HG02973 (cell line): Measurements from ENCODE around the gene CDK19.

ENCODE experiments used
- ATAC-seq: cut with Tn5 transposase; IDR thresholded peaks from one replicate; pipeline ENCODE4 v1.9.1; 2021; ENCODE audit warnings: moderate library complexity; ENCODE audit not compliant: unreplicated experiment

CDK19 gene

DNA sequence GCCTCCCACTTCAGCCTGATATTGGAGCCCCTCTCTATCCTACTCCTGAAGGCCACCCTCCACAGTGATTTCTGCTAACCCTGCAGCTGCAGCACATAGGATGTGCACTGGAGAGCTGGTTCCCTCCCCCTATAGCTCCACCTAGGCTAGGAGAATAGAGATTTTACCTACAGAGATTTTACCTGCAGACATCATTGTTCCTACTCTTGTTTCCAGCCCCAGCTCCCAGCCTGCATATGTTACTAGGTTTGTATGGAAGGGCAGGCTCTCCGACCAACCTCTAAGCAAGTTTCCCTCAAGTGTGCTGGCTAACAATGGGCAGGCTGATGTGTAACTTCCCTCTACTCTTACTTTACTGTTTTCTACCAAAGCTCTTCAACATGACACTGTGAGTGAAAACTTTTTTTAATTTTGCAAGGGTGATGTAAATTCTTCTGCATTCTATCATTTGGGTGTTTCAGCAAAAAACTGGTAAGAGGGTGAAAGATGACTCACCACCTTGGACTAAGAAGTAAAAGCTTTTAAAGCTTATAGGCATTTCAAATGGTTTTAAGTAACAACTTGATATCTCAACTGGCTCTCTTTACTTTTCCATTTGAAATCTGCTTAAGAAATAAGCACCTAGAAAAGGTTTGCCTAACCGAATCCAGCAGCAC is 106.8 kb downstream of the CDK19 start:
- no peak for ATAC-seq

DNA sequence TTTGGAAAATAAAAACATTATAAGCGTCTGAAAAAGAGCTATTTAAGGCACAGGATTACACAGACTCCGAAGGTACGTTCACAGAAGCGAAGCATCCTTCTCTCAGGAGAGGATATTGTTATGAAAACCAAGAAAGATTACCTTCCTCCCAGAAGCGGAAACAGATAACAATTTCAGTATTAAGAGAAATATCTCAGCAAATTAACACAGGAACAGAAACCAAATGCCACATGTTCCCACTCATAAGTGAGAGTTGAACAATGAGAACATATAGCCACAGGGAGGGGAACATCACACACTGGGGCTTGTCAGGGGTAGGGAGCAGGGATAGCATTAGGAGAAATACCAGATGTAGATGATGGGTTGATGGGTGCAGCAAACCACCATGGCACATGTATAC is 109.7 kb downstream of the CDK19 start:
- no peak for ATAC-seq

DNA sequence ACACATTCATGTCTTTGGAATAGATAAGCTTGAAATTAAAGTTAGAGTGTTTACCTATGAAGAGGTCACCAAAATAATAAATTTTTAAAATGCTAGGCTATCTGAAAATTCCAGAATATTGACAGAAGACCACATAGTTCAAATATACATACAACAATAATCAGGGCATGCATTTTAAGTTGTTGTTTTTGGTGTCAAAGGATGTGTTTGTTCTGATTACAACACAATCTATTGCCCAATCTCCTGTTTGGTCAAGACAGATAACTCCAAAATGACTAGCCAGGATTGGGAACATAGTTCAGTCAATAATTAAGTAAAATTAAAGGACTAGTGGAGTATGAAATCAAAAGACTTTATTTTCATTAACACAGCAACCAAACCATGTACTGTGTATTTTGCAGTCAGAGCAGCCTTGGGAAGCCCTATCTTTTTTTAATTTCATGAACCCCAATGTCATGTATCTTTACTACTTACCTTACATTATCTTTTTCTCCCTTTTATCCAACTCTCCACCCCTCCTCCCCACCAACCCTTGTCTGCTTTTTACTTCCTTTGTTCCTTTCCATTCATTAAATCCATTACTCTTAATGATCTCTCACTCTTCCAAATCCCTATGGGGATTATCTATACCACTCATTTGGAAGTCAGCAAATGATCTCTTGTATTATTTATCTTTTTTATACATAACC is 111.2 kb downstream of the CDK19 start:
- ATAC-seq, result no peak

DNA sequence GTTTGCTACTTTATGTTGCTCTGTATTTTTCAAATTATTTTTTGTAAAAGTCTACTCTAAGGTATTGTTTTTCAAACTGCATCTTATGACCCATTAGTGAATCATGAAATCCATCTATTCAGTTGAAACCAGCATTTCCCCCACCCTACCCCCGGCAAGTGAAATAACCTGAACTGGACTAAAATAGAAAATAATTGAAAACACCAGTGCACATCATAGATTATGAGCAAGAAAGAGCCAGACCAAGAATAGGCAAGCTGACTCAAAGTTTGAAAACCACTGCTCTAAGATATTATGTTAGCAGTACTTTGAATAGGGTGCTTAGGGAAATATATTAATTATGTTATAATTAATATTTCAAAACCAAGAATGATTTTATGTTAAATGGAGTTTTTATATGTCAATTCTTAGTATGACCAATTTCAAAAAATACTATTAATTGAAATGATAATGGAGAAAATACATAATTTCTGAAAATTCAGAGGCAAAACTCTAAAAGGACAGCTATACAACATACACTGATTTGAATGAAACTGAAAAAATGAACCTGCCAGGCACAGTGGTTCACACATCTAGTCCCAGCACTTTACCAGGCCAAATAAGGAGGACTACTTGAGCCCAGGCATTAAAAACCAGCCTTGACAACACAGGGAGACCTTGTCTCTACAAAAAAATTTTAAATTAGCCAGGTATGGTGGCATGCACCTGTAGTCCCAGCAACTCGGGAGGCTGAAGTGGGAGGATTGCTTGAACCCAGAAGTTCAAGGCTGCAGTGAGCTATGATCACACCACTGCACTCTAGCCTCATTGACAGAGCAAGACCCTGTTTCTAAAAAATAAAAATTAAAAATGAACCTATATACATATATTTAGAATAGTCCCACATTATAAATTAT is 112.0 kb downstream of the CDK19 start:
- ATAC-seq, result no peak

DNA sequence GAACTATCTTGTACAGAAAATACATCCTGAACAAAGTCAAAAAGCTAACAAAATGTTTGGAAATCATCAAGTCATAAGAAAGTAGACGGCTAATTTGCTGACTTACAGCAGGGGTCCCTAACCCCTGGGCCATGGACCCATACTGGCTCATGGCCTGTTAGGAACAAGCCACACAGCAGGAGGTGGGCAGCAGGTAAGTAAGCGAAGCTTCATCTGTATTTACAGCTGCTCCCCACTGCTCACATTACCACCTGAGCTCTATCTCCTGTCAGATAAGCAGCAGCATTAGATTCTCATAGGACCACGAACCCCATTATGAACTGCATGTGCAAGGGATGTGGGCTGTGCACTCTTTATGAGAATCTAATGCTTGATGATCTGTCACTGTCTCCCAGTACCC is 115.5 kb downstream of the CDK19 start:
- ATAC-seq, result no peak

DNA sequence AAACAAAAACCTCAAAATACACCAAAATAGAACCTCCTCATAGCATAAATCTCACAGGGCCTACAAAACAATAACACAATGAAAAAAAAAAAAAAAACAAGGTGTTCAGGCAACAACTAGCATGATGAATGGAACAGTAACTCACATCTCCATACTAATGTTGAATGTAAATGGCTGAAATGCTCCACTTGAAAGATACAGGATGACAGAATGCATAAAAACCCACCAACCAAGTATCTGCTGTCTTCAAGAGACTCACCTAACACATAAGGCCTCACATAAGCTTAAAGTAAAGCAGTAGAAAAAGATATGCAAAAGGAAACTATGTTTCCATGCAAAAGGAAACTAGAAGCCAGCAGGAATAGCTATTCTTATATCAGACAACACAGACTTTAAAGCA is 121.3 kb downstream of the CDK19 start:
- ATAC-seq, result no peak

DNA sequence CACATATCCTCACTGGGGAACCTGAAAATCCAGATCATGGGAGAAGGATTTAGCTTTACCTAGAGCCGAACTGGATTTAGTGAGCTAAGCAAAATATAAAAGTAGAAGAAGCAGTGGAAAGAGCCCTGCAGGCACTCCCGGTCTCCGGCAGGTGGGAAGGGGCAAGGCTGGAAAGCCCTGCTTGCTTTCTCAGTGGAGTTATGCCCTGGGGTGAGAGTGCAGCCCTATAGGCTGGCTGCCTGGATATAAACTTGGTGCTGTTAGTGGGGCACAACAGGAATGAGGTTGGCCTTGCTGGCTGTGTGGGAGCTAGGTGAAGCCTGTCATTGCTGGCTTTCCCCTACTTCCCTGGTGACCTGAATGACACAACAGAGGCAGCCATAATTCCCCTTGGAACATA is 122.0 kb downstream of the CDK19 start:
- ATAC-seq, result no peak

DNA sequence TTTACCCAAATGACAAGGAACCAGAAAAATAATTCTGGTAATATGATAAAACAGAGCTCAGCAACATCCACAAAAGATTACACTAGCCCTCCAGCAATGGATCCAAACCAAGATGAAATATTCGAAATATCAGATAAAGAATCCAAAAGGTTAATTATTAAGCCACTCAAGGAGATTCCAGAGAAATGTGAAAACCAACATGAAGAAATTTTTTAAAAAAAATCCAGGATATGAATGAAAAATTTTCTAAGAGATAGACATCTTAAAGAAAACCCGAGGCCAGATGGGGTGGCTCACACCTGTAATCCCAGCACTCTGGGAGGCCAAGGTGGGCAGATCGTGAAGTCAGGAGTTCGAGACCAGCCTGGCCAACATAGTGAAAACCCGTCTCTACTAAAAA is 124.4 kb downstream of the CDK19 start:
- no peak for ATAC-seq

DNA sequence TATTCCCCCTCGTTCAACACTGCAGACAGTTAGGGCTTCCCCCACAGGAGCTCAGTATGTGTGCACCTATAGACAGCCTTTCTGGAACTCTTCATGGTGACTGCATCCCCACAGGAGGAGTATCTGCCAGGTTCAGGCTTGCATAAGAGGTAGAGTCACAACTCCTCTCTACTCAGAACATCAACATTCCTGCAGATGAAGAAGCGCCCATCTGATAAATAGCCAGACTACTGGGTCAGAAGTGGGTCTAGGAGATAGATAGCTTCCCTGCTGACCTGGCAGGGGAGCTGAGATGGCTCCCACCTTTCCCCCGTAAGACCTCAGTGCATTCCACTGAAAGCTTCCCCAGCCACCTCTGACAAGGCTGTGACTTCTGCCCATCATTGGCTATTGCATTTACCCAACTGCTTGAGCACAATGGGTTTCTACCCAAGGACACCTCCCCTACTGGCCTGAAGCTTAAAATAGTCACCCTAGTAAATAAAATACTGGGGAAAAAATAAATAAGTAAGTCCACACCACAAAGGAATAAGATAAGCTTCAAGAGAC is 125.1 kb downstream of the CDK19 start:
- no peak for ATAC-seq

DNA sequence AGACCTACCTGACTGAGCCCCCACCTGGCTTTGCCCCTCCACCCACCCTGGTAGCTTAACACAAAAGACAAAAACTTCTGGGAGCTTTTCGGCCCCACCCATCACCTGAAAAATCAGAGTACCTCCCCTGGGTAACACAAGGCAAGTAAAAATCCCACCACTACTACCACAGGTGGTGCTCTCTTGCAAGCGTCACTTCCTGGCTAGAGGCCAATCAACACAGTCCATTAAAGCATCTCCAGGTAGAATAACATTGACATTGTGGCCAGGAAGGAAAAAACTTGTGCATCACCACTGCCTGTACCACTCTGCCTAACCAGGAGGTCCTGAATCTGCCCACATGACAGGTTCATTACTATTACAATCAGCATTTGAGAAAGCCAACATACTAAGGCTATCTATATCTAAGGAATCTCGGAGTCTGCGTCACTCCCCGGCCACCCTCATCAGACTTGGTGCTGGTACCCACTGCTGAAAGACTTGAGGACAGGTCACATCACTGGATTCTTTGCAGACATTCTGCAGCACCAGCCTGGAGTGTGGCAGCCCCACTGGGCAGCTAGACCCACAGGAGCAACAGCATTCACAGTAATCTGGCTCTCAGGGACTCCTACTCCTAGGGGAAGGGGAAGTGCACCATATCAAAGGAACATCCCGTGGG is 125.9 kb downstream of the CDK19 start:
- ATAC-seq, result no peak

DNA sequence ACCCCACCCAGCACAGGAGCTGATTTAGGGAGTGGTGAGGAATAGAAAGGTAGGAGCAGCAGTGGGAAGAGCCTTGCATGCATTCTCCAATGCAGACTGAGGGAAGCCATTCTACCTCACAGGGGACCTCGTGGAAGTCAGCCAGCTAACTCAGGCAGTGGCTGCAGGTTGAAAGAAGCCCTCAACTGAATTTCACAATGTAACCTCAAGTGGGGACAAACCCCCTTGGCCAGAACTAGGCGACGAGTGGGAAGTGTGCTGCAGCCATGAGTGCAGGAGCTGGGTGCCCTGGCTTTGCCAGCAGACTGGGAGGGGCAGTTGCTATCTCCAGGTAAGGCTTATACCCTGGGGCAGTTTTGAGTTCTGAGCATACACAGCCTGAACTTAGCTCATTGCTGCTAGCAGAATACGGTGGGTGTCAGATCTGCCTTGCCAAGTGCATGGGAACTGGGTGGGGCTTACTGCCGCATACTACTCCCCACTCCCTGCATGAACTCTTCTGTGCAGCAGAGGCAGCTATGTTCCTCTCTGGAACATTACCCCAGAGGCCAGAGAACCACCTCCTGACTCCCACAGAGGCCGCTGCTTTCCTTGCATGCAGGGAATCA is 126.5 kb downstream of the CDK19 start:
- ATAC-seq, result no peak

DNA sequence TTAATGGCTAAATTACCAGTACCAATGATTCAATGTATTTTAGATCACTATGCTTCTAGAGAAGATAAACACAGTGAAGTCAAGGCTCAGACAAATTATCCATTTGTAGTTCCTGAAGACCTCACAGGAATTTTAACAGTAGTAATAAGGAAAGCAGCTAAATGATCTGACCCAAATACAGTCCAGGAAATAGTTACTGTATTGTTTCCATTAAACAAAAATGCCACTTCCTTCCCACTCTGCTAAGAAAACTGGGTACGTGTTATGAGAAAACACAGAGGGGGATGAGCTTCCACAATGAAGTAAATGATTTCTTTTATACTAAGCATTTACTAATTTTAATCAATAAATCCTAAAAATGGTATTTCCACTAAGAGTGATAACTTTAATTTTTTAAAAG is 127.9 kb downstream of the CDK19 start:
- ATAC-seq, result no peak

DNA sequence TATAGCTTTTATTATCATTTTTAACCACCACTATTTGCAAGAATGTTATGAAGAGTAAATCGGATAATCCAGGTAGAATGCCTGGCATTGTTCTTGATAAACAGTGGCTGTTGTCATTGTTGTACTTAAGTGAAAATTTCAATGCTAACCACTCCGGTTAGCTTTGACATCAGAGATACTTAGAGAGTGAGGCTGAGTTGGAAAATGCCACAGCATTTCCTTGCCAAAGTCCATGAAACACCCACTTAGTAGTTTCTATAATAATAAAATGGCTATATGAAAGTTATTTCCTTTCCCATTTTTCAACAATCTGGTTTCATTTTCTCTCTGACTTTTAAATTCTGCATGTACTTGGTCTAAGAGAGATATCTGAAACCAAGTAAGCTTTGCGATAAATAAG is 132.0 kb downstream of the CDK19 start:
- no peak for ATAC-seq

DNA sequence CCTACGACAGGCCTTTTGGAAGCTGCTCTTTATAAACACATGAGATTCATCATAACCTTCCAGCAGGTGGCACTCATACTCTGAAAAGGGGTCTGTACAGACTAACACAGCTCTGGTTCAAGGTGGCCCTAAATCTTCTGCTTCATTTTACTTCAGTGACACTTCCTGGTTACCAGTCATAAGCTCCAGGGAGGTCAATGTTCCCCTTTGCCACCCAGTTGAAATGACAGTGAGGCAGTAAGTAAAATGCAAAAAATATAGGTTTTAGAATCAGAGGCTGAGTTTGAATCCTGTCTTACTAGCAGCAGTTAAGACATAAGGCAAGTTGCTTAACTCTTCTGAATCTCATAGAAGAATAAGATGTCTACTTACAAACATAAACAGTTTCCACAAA is 132.8 kb downstream of the CDK19 start:
- ATAC-seq, result peak; percentile 95

DNA sequence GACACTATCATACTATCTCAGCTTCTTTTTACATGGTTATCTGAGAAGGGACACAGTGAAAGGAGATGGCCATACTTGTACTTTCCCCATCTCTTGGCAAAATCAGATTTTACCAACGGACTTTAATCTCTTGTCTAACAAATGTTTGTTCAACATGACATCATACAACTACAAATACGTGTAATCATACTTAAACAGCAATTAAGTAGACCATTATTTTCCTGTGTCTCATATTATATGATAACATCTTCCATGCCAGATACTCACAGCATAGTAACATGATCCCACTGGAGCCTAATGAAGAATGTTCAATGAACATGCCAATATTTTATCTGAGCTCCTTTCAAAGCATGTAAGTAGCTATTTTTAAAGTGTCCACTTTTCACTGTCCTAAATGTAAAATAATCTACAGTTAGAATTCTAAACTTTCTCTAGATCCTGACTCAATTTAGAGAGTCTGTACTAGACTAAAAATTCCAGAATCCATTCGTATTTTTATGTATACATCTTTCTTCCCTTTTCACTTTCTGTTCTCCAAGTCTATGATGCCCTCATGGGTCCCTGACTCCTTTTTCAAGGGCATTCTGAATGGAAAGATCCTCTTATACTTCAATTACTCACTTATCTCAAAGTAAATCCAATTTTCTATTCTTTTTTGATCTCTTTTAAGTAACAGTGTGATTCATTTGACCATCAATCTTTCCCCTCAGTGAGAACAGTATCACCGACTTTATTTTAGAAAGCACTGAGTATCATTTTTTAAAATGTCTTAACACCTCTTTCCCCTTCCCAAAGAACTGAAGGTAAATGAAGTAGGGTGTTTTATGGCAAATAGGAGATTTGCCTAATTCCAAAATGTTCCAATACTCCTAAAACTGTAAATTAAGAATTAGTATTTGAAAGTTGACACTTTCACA is 133.5 kb downstream of the CDK19 start:
- ATAC-seq, result no peak

DNA sequence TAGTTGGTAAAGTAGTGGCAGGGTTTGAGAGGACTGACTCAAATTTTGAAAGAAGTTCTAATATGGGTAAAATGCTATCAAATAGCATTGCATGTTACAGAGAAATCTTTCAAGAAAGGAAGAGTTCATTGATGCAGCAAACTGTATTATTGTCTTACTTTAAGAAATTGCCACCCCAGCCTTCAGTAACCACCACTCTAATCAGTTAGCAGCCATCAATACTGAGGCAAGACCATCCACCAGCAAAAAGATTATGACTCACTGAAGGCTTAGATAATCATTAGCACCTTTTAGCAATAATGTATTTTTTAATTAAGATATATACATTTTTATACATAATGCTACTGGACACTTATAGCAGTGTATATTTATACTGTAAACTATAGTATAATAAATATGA is 138.9 kb downstream of the CDK19 start:
- ATAC-seq, result no peak

DNA sequence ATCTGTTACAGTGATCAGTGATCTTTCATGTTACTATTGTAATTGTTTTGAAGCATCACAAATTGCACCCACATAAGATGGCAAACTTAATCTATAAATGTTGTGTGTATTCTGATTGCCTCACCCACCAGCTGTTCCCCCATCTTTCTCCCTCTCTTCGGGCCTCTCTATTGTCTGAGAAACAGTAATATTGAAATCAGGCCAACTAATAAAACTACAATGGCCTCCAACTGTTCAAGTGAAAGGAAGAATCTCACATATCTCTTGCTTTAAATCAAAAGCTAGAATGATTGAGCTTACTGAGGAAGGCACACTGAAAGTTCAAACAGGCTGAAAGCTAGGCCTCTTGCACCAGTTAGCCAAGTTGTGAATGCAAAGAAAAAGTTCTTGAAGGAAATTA is 141.2 kb downstream of the CDK19 start:
- no peak for ATAC-seq

DNA sequence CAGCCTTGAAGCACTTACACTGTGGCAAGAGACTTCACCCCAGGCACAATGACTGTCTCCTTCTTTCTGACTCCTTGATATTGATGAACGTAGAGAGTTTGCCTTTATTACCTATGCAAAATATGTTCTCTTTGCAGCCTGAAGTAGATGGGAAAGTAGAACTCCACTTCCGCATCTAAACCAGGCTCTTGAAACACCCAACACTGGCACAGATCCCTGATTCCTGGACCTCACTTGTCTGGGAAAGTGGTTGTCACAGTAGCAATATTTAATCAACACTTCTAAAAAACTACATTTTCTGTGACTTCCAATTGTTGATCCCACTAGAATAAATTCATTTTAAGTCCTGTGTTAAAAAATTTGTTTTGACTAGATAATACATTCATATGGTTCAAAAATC is 143.1 kb downstream of the CDK19 start:
- ATAC-seq, result no peak

DNA sequence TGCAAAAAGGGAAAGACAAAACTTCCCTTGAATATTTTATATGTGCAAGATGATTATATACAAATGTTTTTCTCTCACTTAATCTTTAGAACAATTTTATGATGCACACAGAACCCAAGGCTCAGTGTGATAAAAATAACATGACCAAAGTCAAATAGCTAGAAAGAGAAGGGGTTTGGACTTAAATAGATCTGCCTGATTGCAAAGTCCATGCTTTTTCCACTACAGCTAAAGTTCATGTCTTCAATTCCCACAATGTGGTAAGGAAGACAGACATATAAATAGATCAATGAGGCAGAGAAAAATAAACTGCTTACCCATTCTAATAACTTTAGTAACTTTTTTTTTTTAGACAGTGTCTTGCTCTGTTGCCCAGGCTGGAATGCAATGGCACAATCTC is 143.8 kb downstream of the CDK19 start:
- ATAC-seq, result no peak

DNA sequence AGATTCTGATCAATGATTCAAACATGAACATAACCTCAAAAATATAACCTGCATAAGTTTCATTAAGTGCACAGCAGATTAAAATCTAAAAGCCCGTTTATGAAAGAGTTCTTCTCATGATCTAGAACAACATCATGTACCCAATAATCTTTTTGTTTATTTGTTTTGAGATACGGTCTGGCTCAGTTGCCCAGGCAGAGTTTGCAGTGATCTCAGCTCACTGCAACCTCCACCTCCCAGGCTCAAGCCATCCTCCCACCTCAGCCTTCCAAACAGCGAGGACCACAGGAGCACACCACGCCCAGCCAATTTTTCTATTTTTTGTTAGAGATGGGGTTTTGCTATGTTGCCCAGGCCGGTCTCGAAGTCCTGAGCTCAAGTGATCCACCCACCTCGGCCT is 149.7 kb downstream of the CDK19 start:
- ATAC-seq, result no peak
